H1 (cell line): ENCODE results near the gene NCK1.

Experiments
- EZH2 ChIP-seq: fragments of 200-600 bp; sonication (generic); IDR thresholded peaks from 2 replicates; pipeline ENCODE4 v1.7.1; 2012; ENCODE audit warnings: low read depth, mild to moderate bottlenecking, moderate library complexity, low read length, inconsistent platforms; ENCODE audit not compliant: severe bottlenecking
- GTF2F1 ChIP-seq: IDR thresholded peaks from 2 replicates; pipeline ENCODE4 v1.6.1; 2012; ENCODE audit warnings: low read depth, low read length, improper control_type of control experiment, borderline replicate concordance
- KDM1A ChIP-seq: fragments of 200-600, 300-600 bp; sonication (generic); IDR thresholded peaks from 2 replicates; pipeline ENCODE4 v1.7.1; 2016; ENCODE audit warnings: mild to moderate bottlenecking, low read length, borderline replicate concordance
- MAFK ChIP-seq: IDR thresholded peaks from 2 replicates; pipeline ENCODE4 v1.6.1; 2012; ENCODE audit warnings: low read depth, mild to moderate bottlenecking, improper control_type of control experiment, low read length
- NRF1 ChIP-seq: IDR thresholded peaks from 2 replicates; pipeline ENCODE4 v1.6.1; 2011; ENCODE audit warnings: mild to moderate bottlenecking, low read depth, low read length, improper control_type of control experiment
- POLR2A ChIP-seq, 2 experiments: IDR thresholded peaks; 1 replicate in 1 of 2; 2 replicates in 1 of 2; pipeline ENCODE4 v1.6.1; 2011; ENCODE audit warnings: low read depth in 2 of 2, low read length in 2 of 2, mild to moderate bottlenecking in 2 of 2; ENCODE audit errors: control extremely low read depth in 1 of 2
- RAD21 ChIP-seq, 2 experiments: IDR thresholded peaks in 1 of 2; conservative IDR thresholded peaks in 1 of 2; 2 replicates each; pipeline ENCODE4 v1.6.1; 2011; ENCODE audit warnings: low read depth in 2 of 2, low read length in 2 of 2, improper control_type of control experiment in 1 of 2, inconsistent platforms in 1 of 2, mild to moderate bottlenecking in 1 of 2, moderate library complexity in 1 of 2
- SP2 ChIP-seq: IDR thresholded peaks from 2 replicates; pipeline ENCODE4 v1.6.1; 2012; ENCODE audit warnings: mild to moderate bottlenecking, low read length, inconsistent platforms
- TAF1 ChIP-seq: IDR thresholded peaks from 2 replicates; pipeline ENCODE4 v1.6.1; 2011; ENCODE audit warnings: mild to moderate bottlenecking, low read depth, low read length
- TF ChIP-seq, protein P1 (sequence below), 3 experiments: IDR thresholded peaks; 1 replicate in 2 of 3; 2 replicates in 1 of 3; pipeline versions ENCODE4 v1.5.1 to v1.6.1; 2011; ENCODE audit warnings: low read length in 3 of 3, mild to moderate bottlenecking in 3 of 3, inconsistent platforms in 2 of 3, low read depth in 1 of 3, moderate library complexity in 1 of 3; ENCODE audit not compliant: insufficient read depth in 1 of 3; ENCODE audit errors: control extremely low read depth in 1 of 3

DNA sequence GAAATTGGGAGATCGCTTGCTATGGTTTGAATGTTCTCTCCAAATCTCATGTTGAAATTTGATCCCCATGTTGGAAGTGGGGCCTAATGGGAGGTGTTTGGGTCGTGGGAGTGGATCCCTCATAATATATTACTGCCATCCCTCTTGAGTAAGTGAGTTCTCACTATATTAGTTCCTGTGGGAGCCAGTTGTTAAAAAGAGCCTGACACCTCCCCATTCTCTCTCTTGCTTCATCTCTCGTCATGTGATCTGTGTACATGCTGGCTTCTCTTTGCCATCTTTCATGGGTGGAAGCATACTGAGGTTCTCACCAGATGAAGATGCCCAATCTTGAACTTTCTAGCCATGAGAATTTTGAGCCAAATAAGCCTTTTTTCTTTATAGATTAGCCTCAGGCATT, 52.7 kb downstream of the NCK1 start:
- TF ChIP-seq SP2 (no peak), POLR2A (IDR thresholded peaks at IDR 0.05; ENCODE audit: control extremely low read depth in 1 of 2, low read depth in 2 of 2, low read length in 2 of 2) (no peak), KDM1A (no peak), EZH2 (no peak), GTF2F1 (no peak), RAD21 (IDR thresholded peaks at IDR 0.05 in 1 of 2, conservative IDR thresholded peaks at IDR 0.05 in 1 of 2; ENCODE audit: low read depth in 2 of 2, low read length in 2 of 2) (no peak), TAF1 (no peak), MAFK (no peak), NRF1 (no peak)
- TF ChIP-seq, protein P1, sequence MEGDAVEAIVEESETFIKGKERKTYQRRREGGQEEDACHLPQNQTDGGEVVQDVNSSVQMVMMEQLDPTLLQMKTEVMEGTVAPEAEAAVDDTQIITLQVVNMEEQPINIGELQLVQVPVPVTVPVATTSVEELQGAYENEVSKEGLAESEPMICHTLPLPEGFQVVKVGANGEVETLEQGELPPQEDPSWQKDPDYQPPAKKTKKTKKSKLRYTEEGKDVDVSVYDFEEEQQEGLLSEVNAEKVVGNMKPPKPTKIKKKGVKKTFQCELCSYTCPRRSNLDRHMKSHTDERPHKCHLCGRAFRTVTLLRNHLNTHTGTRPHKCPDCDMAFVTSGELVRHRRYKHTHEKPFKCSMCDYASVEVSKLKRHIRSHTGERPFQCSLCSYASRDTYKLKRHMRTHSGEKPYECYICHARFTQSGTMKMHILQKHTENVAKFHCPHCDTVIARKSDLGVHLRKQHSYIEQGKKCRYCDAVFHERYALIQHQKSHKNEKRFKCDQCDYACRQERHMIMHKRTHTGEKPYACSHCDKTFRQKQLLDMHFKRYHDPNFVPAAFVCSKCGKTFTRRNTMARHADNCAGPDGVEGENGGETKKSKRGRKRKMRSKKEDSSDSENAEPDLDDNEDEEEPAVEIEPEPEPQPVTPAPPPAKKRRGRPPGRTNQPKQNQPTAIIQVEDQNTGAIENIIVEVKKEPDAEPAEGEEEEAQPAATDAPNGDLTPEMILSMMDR (IDR thresholded peaks at IDR 0.05; ENCODE audit: control extremely low read depth in 1 of 3, insufficient read depth in 1 of 3, low read depth in 1 of 3, low read length in 3 of 3), result no peak
